Measurements from ENCODE around the gene KDSR.
A peak's percentile ranks its signal among the peaks of the same experiment; 100 is the strongest.
"Not testable (repeated sequence)": the region's sequence is repeated elsewhere in the genome, so short reads cannot be mapped to it uniquely, and the experiment has no call there.

Gene KDSR

GRCh38 chr18:63366213-63367052, 573 bp downstream of the KDSR start:
- DNase-seq (ENCODE audit: low read depth) = peak; percentile 92

- DNase-seq (ENCODE audit: low read depth) = peak; percentile 42
Measured at GRCh38 chr18:63365876-63366212, 1.2 kb downstream of the KDSR start.

GRCh38 chr18:63363951-63364350, 3.1 kb downstream of the KDSR start:
- DNase-seq (ENCODE audit: low read depth) = no peak

GRCh38 chr18:63363420-63363819, 3.6 kb downstream of the KDSR start:
- not testable (repeated sequence) for DNase-seq (ENCODE audit: low read depth)

- DNase-seq (ENCODE audit: low read depth) = no peak
Measured at GRCh38 chr18:63356272-63356896, 10.6 kb downstream of the KDSR start.

GRCh38 chr18:63350230-63350629, 16.8 kb downstream of the KDSR start:
- no peak for DNase-seq (ENCODE audit: low read depth)

GRCh38 chr18:63348508-63349136, 18.4 kb downstream of the KDSR start:
- DNase-seq (ENCODE audit: low read depth) = no peak

GRCh38 chr18:63346480-63347183, 20.4 kb downstream of the KDSR start:
- DNase-seq (ENCODE audit: low read depth) = no peak

- DNase-seq (ENCODE audit: low read depth) = no peak
Measured at GRCh38 chr18:63346031-63346430, 21.0 kb downstream of the KDSR start.

GRCh38 chr18:63344918-63345317, 22.1 kb downstream of the KDSR start:
- DNase-seq (ENCODE audit: low read depth) = no peak

- DNase-seq (ENCODE audit: low read depth) = no peak
Measured at GRCh38 chr18:63344263-63344662, 22.7 kb downstream of the KDSR start.

- DNase-seq (ENCODE audit: low read depth) = peak; percentile 59
Measured at GRCh38 chr18:63342206-63342605, 24.8 kb downstream of the KDSR start.

GRCh38 chr18:63339920-63340484, 27.0 kb downstream of the KDSR start:
- DNase-seq (ENCODE audit: low read depth) = peak; percentile 66

- DNase-seq (ENCODE audit: low read depth) = peak; percentile 97
Measured at GRCh38 chr18:63336366-63337099, 30.5 kb downstream of the KDSR start.

GRCh38 chr18:63331105-63331504, 35.9 kb downstream of the KDSR start:
- no peak for DNase-seq (ENCODE audit: low read depth)

GRCh38 chr18:63329431-63330145, 37.4 kb downstream of the KDSR start:
- DNase-seq (ENCODE audit: low read depth) = no peak

GRCh38 chr18:63326011-63326410, 41.0 kb downstream of the KDSR start:
- DNase-seq (ENCODE audit: low read depth) = no peak

GRCh38 chr18:63325086-63325686, 41.8 kb downstream of the KDSR start:
- no peak for DNase-seq (ENCODE audit: low read depth)

GRCh38 chr18:63322908-63323634, 43.9 kb downstream of the KDSR start:
- DNase-seq (ENCODE audit: low read depth) = peak; percentile 77

GRCh38 chr18:63322206-63322605, 44.8 kb downstream of the KDSR start:
- DNase-seq (ENCODE audit: low read depth) = no peak
